Prostate gland (tissue), 2 donors: ENCODE results near the gene CAPS2.

Source experiments
- CTCF ChIP-seq, 4 experiments: fragments of 200-600 bp in 2 of 4; fragments of 450-650 bp in 2 of 4; sonication (generic) in 2 of 4; IDR thresholded peaks; 1 replicate in 3 of 4; 2 replicates in 1 of 4; pipeline ENCODE4 v1.5.1; 2016 to 2019; ENCODE audit warnings: antibody characterized with exemption in 4 of 4, mild to moderate bottlenecking in 2 of 4, moderate library complexity in 2 of 4
- POLR2A ChIP-seq: fragments of 450-650 bp; IDR thresholded peaks from one replicate; pipeline ENCODE4 v1.6.1; 2016; ENCODE audit warnings: antibody characterized with exemption, mild to moderate bottlenecking

GRCh38 chr12:75302781-75303180 lies 27.3 kb downstream of the CAPS2 start:
- no peak for TF ChIP-seq CTCF (IDR thresholded peaks at IDR 0.05)
- TF ChIP-seq POLR2A, result no peak
